ENCODE results near the gene CFC1. TPM values are rescaled to one million over a fixed set of nuclear protein-coding genes. Genes with fewer than 3 reads are reported as not detected.
"Not testable (repeated sequence)": the region's sequence is repeated elsewhere in the genome, so short reads cannot be mapped to it uniquely, and the experiment has no call there.

Gene CFC1
- not detected for total RNA-seq

GRCh38 chr2:130599393-130599792 is at the start of gene CFC1:
CFC1 (minus strand) TSS chr2:130599575; CDS start chr2:130599287, 288 bp downstream.
- H3K27me3 Mint-ChIP-seq; H3K9me3 Mint-ChIP-seq (ENCODE audit: low read depth); ATAC-seq; H3K36me3 Mint-ChIP-seq; CTCF ChIA-PET; H3K27ac Mint-ChIP-seq; H3K4me1 Mint-ChIP-seq; H3K4me3 Mint-ChIP-seq; DNase-seq: not testable (repeated sequence)

GRCh38 chr2:130641688-130642087 is 42.3 kb upstream of the CFC1 start:
- H3K27ac Mint-ChIP-seq; H3K27me3 Mint-ChIP-seq; ATAC-seq; H3K36me3 Mint-ChIP-seq; CTCF ChIA-PET; H3K4me3 Mint-ChIP-seq; H3K4me1 Mint-ChIP-seq; H3K9me3 Mint-ChIP-seq (ENCODE audit: low read depth); DNase-seq: not testable (repeated sequence)

GRCh38 chr2:130638973-130639372 is 39.6 kb upstream of the CFC1 start:
- CTCF ChIA-PET; H3K4me1 Mint-ChIP-seq; H3K27ac Mint-ChIP-seq; DNase-seq; H3K4me3 Mint-ChIP-seq; ATAC-seq; H3K36me3 Mint-ChIP-seq; H3K9me3 Mint-ChIP-seq (ENCODE audit: low read depth); H3K27me3 Mint-ChIP-seq: not testable (repeated sequence)

- CTCF ChIA-PET; H3K27ac Mint-ChIP-seq; H3K9me3 Mint-ChIP-seq (ENCODE audit: low read depth); H3K4me1 Mint-ChIP-seq; H3K4me3 Mint-ChIP-seq; DNase-seq; H3K27me3 Mint-ChIP-seq; H3K36me3 Mint-ChIP-seq; ATAC-seq: not testable (repeated sequence)
Measured at GRCh38 chr2:130628784-130629475, 29.6 kb upstream of the CFC1 start.

- not testable (repeated sequence) for ATAC-seq, DNase-seq, H3K27me3 Mint-ChIP-seq
Measured at GRCh38 chr2:130611140-130611539, 11.8 kb upstream of the CFC1 start, which contains the start of gene POTEJ. POTEJ (plus strand) TSS chr2:130611440; CDS start chr2:130611533, 93 bp downstream.

GRCh38 chr2:130610486-130610885 is 11.1 kb upstream of the CFC1 start:
- H3K9me3 Mint-ChIP-seq (ENCODE audit: low read depth); CTCF ChIA-PET; DNase-seq; H3K4me3 Mint-ChIP-seq; H3K36me3 Mint-ChIP-seq; H3K27me3 Mint-ChIP-seq; H3K27ac Mint-ChIP-seq; ATAC-seq; H3K4me1 Mint-ChIP-seq: not testable (repeated sequence)

More at GRCh38 chr2:130611140-130611539, 11.8 kb upstream of the CFC1 start, which contains the start of gene POTEJ:
- H3K27ac Mint-ChIP-seq; H3K4me3 Mint-ChIP-seq; H3K4me1 Mint-ChIP-seq; CTCF ChIA-PET; H3K9me3 Mint-ChIP-seq (ENCODE audit: low read depth); H3K36me3 Mint-ChIP-seq: not testable (repeated sequence)

GRCh38 chr2:130609002-130609920 is 9.9 kb upstream of the CFC1 start:
- H3K27ac Mint-ChIP-seq; DNase-seq; CTCF ChIA-PET; H3K4me1 Mint-ChIP-seq; H3K4me3 Mint-ChIP-seq; H3K36me3 Mint-ChIP-seq; H3K9me3 Mint-ChIP-seq (ENCODE audit: low read depth); H3K27me3 Mint-ChIP-seq; ATAC-seq: not testable (repeated sequence)

GRCh38 chr2:130608276-130609001 is 9.1 kb upstream of the CFC1 start:
- H3K4me1 Mint-ChIP-seq; H3K27ac Mint-ChIP-seq; H3K36me3 Mint-ChIP-seq; CTCF ChIA-PET; ATAC-seq; H3K4me3 Mint-ChIP-seq; H3K9me3 Mint-ChIP-seq (ENCODE audit: low read depth); DNase-seq; H3K27me3 Mint-ChIP-seq: not testable (repeated sequence)

GRCh38 chr2:130601648-130602302 is 2.4 kb upstream of the CFC1 start:
- H3K27ac Mint-ChIP-seq; DNase-seq; H3K27me3 Mint-ChIP-seq; H3K4me1 Mint-ChIP-seq; ATAC-seq; H3K4me3 Mint-ChIP-seq; CTCF ChIA-PET; H3K9me3 Mint-ChIP-seq (ENCODE audit: low read depth); H3K36me3 Mint-ChIP-seq: not testable (repeated sequence)

GRCh38 chr2:130599926-130600325 is 551 bp upstream of the CFC1 start:
- H3K4me3 Mint-ChIP-seq; H3K4me1 Mint-ChIP-seq; CTCF ChIA-PET; ATAC-seq; H3K27me3 Mint-ChIP-seq; H3K9me3 Mint-ChIP-seq (ENCODE audit: low read depth); DNase-seq; H3K27ac Mint-ChIP-seq; H3K36me3 Mint-ChIP-seq: not testable (repeated sequence)

- H3K9me3 Mint-ChIP-seq (ENCODE audit: low read depth); H3K36me3 Mint-ChIP-seq; H3K27ac Mint-ChIP-seq; ATAC-seq; H3K27me3 Mint-ChIP-seq; H3K4me1 Mint-ChIP-seq; DNase-seq; CTCF ChIA-PET; H3K4me3 Mint-ChIP-seq: not testable (repeated sequence)
Measured at GRCh38 chr2:130598463-130598862, 912 bp downstream of the CFC1 start.

GRCh38 chr2:130597994-130598393 is 1.4 kb downstream of the CFC1 start:
- H3K4me1 Mint-ChIP-seq; CTCF ChIA-PET; ATAC-seq; DNase-seq; H3K27ac Mint-ChIP-seq; H3K4me3 Mint-ChIP-seq; H3K36me3 Mint-ChIP-seq; H3K9me3 Mint-ChIP-seq (ENCODE audit: low read depth); H3K27me3 Mint-ChIP-seq: not testable (repeated sequence)

GRCh38 chr2:130596757-130597156 is 2.6 kb downstream of the CFC1 start:
- CTCF ChIA-PET; DNase-seq; H3K27me3 Mint-ChIP-seq; ATAC-seq; H3K4me1 Mint-ChIP-seq; H3K36me3 Mint-ChIP-seq; H3K27ac Mint-ChIP-seq; H3K4me3 Mint-ChIP-seq; H3K9me3 Mint-ChIP-seq (ENCODE audit: low read depth): not testable (repeated sequence)
